HepG2 (cell line): Measurements from ENCODE around the gene CBX2. TPM values are rescaled to one million over a fixed set of nuclear protein-coding genes. Genes with fewer than 3 reads are reported as not detected.

Experiments used
- GFI1 ChIP-seq: sonication (generic); formaldehyde crosslinking; IDR thresholded peaks from 2 replicates; pipeline ENCODE4 v1.5.0; 2020; ENCODE audit warnings: missing genetic modification reagents, mild to moderate bottlenecking, borderline replicate concordance
- KLF11 ChIP-seq: IDR thresholded peaks from 2 replicates; pipeline ENCODE4 v1.6.1; 2016; ENCODE audit warnings: missing compliant biosample characterization
- ZNF256 ChIP-seq: sonication (generic); formaldehyde crosslinking; conservative IDR thresholded peaks from 2 replicates; pipeline ENCODE4 v1.4.0; 2020; ENCODE audit warnings: missing genetic modification reagents
- ZNF615 ChIP-seq: sonication (generic); formaldehyde crosslinking; IDR thresholded peaks from 2 replicates; pipeline ENCODE4 v1.5.0; 2020; ENCODE audit warnings: mild to moderate bottlenecking, missing genetic modification reagents, borderline replicate concordance
- polyA plus RNA-seq, 8 experiments: library from polyadenylated mRNA; depleted of rRNA in 3 of 8; stranded (reverse) in 7 of 8; unstranded in 1 of 8; fragments of >200 nt; fragmentation: Illumina TruSeq in 4 of 8; extraction: Trizol in 4 of 8; gene quantifications; 2 replicates each; pipeline versions ENCODE4 v1.2.1 to v1.2.3, GENCODE V29; 2011 to 2016; ENCODE audit warnings: low read depth in 4 of 8, missing spikeins in 1 of 8, mixed read lengths in 1 of 8; ENCODE audit not compliant: insufficient read depth in 1 of 8
- total RNA-seq, 5 experiments: library from RNA; depleted of rRNA; stranded (reverse); fragments of >200 nt; fragmentation: Illumina TruSeq; extraction: Trizol; gene quantifications; 2 replicates each; pipeline ENCODE4 v1.2.3, GENCODE V29; 2016; ENCODE audit warnings: low read depth in 1 of 5
- TF ChIP-seq, protein P1 (sequence below): sonication (generic); formaldehyde crosslinking; IDR thresholded peaks from 2 replicates; pipeline ENCODE4 v1.4.0; 2020; ENCODE audit warnings: missing genetic modification reagents, borderline replicate concordance
- TF ChIP-seq, protein P2 (sequence below): sonication (generic); formaldehyde crosslinking; IDR thresholded peaks from 2 replicates; pipeline ENCODE4 v1.4.0; 2020; ENCODE audit warnings: missing genetic modification reagents
- TF ChIP-seq, protein P3 (sequence below), 2 experiments: sonication (generic) in 1 of 2; formaldehyde crosslinking in 1 of 2; IDR thresholded peaks; 2 replicates each; pipeline versions ENCODE4 v1.4.0 to v1.6.1; 2018 to 2020; ENCODE audit warnings: missing genetic modification reagents in 2 of 2, borderline replicate concordance in 1 of 2, low read depth in 1 of 2, mild to moderate bottlenecking in 1 of 2, missing biosample characterization in 1 of 2
- TF ChIP-seq, protein P4 (sequence below): sonication (generic); formaldehyde crosslinking; IDR thresholded peaks from 2 replicates; pipeline ENCODE4 v1.5.1; 2020; ENCODE audit warnings: missing genetic modification reagents, mild to moderate bottlenecking, borderline replicate concordance
- TF ChIP-seq, protein P5 (sequence below): sonication (generic); formaldehyde crosslinking; IDR thresholded peaks from 2 replicates; pipeline ENCODE4 v1.9.0; 2021; ENCODE audit warnings: missing genetic modification reagents, borderline replicate concordance
- TF ChIP-seq, protein P6 (sequence below): IDR thresholded peaks from 2 replicates; pipeline ENCODE4 v1.6.1; 2016; ENCODE audit warnings: missing compliant biosample characterization, missing genetic modification reagents, borderline replicate concordance

Gene CBX2
- total and polyA plus RNA-seq, 2 of the 13 experiments (the other 11 are each of a cell fraction or from before 2014, with no cell fraction given) = 14.5 to 31.1 TPM

DNA sequence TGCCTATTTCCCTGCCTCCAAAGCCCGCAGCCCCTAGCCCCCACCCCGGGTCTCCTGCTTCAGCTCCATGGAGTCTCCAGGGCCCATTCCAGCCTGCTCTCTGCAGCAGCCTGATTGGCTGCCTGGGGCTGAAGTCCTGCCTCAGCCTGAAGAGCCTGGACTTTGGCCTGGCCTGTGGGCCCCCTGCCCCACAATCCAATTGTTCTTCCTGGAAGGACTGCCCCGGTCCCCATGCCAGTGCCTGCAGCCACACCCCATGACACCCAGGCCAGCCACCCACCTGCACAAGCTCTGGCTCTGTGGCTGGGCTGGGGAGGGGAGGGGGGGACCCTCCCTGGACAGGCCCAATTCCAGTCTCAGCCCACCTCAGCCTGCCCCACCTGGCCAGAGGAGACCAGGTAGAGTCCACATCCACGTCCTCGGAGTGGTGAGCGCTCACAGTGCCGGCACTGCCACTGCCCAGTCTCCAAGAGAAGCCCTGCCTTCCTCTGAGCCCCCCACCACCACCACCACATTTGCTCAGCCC, 34.9 kb upstream of the CBX2 start (continued):
- TF ChIP-seq, protein P1, sequence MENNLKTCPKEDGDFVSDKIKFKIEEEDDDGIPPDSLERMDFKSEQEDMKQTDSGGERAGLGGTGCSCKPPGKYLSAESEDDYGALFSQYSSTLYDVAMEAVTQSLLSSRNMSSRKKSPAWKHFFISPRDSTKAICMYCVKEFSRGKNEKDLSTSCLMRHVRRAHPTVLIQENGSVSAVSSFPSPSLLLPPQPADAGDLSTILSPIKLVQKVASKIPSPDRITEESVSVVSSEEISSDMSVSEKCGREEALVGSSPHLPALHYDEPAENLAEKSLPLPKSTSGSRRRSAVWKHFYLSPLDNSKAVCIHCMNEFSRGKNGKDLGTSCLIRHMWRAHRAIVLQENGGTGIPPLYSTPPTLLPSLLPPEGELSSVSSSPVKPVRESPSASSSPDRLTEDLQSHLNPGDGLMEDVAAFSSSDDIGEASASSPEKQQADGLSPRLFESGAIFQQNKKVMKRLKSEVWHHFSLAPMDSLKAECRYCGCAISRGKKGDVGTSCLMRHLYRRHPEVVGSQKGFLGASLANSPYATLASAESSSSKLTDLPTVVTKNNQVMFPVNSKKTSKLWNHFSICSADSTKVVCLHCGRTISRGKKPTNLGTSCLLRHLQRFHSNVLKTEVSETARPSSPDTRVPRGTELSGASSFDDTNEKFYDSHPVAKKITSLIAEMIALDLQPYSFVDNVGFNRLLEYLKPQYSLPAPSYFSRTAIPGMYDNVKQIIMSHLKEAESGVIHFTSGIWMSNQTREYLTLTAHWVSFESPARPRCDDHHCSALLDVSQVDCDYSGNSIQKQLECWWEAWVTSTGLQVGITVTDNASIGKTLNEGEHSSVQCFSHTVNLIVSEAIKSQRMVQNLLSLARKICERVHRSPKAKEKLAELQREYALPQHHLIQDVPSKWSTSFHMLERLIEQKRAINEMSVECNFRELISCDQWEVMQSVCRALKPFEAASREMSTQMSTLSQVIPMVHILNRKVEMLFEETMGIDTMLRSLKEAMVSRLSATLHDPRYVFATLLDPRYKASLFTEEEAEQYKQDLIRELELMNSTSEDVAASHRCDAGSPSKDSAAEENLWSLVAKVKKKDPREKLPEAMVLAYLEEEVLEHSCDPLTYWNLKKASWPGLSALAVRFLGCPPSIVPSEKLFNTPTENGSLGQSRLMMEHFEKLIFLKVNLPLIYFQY (CRISPR knock-in tag) = peak; percentile 95
- TF ChIP-seq, protein P2, sequence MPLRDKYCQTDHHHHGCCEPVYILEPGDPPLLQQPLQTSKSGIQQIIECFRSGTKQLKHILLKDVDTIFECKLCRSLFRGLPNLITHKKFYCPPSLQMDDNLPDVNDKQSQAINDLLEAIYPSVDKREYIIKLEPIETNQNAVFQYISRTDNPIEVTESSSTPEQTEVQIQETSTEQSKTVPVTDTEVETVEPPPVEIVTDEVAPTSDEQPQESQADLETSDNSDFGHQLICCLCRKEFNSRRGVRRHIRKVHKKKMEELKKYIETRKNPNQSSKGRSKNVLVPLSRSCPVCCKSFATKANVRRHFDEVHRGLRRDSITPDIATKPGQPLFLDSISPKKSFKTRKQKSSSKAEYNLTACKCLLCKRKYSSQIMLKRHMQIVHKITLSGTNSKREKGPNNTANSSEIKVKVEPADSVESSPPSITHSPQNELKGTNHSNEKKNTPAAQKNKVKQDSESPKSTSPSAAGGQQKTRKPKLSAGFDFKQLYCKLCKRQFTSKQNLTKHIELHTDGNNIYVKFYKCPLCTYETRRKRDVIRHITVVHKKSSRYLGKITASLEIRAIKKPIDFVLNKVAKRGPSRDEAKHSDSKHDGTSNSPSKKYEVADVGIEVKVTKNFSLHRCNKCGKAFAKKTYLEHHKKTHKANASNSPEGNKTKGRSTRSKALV (CRISPR knock-in tag) = no peak
- TF ChIP-seq ZNF615 (no peak), GFI1 (CRISPR knock-in tag) (0 out of 2 replicates have a peak, but pooled peaks have one; percentile 47), ZNF256 (CRISPR knock-in tag) (no peak), KLF11 (CRISPR knock-in tag) (peak; percentile 82; the same call in 1 of the 2 replicates)
- TF ChIP-seq, protein P3, sequence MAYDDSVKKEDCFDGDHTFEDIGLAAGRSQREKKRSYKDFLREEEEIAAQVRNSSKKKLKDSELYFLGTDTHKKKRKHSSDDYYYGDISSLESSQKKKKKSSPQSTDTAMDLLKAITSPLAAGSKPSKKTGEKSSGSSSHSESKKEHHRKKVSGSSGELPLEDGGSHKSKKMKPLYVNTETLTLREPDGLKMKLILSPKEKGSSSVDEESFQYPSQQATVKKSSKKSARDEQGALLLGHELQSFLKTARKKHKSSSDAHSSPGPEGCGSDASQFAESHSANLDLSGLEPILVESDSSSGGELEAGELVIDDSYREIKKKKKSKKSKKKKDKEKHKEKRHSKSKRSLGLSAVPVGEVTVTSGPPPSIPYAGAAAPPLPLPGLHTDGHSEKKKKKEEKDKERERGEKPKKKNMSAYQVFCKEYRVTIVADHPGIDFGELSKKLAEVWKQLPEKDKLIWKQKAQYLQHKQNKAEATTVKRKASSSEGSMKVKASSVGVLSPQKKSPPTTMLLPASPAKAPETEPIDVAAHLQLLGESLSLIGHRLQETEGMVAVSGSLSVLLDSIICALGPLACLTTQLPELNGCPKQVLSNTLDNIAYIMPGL (CRISPR knock-in tag; IDR thresholded peaks at IDR 0.05; ENCODE audit: borderline replicate concordance in 1 of 2, low read depth in 1 of 2) = peak in 1 of 2 experiments; percentile 81; a peak in 1 of 4 replicates
- TF ChIP-seq, protein P4, sequence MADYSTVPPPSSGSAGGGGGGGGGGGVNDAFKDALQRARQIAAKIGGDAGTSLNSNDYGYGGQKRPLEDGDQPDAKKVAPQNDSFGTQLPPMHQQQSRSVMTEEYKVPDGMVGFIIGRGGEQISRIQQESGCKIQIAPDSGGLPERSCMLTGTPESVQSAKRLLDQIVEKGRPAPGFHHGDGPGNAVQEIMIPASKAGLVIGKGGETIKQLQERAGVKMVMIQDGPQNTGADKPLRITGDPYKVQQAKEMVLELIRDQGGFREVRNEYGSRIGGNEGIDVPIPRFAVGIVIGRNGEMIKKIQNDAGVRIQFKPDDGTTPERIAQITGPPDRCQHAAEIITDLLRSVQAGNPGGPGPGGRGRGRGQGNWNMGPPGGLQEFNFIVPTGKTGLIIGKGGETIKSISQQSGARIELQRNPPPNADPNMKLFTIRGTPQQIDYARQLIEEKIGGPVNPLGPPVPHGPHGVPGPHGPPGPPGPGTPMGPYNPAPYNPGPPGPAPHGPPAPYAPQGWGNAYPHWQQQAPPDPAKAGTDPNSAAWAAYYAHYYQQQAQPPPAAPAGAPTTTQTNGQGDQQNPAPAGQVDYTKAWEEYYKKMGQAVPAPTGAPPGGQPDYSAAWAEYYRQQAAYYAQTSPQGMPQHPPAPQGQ (CRISPR knock-in tag) = no peak
- TF ChIP-seq, protein P5, sequence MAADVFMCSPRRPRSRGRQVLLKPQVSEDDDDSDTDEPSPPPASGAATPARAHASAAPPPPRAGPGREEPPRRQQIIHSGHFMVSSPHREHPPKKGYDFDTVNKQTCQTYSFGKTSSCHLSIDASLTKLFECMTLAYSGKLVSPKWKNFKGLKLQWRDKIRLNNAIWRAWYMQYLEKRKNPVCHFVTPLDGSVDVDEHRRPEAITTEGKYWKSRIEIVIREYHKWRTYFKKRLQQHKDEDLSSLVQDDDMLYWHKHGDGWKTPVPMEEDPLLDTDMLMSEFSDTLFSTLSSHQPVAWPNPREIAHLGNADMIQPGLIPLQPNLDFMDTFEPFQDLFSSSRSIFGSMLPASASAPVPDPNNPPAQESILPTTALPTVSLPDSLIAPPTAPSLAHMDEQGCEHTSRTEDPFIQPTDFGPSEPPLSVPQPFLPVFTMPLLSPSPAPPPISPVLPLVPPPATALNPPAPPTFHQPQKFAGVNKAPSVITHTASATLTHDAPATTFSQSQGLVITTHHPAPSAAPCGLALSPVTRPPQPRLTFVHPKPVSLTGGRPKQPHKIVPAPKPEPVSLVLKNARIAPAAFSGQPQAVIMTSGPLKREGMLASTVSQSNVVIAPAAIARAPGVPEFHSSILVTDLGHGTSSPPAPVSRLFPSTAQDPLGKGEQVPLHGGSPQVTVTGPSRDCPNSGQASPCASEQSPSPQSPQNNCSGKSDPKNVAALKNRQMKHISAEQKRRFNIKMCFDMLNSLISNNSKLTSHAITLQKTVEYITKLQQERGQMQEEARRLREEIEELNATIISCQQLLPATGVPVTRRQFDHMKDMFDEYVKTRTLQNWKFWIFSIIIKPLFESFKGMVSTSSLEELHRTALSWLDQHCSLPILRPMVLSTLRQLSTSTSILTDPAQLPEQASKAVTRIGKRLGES (CRISPR knock-in tag) = no peak
- TF ChIP-seq, protein P6, sequence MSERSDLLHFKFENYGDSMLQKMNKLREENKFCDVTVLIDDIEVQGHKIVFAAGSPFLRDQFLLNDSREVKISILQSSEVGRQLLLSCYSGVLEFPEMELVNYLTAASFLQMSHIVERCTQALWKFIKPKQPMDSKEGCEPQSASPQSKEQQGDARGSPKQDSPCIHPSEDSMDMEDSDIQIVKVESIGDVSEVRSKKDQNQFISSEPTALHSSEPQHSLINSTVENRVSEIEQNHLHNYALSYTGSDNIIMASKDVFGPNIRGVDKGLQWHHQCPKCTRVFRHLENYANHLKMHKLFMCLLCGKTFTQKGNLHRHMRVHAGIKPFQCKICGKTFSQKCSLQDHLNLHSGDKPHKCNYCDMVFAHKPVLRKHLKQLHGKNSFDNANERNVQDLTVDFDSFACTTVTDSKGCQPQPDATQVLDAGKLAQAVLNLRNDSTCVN (CRISPR knock-in tag) = peak; percentile 55
